Measurements from ENCODE around the gene CEMIP.

Gene CEMIP

DNA sequence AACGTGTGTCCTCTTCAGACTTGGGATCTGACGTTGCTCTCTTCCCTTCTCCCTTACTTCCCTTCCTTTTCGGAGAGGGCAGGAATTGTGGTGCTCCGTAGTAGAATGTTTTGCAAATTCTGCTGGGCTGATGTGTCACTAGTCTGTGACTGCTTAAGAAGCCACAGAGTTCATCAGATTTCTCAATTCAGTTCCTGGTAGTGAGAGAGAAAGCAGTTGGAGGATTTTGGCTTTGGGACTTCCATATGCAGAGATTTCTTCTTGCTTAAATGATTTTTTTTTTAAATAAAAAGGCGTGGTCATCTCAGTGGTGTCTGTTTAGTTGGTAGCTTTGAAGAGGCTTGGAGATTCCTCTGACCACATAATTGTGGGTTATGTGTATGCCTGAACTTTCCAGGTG lies 10.1 kb downstream of the CEMIP start:
- DNase-seq = no peak

DNA sequence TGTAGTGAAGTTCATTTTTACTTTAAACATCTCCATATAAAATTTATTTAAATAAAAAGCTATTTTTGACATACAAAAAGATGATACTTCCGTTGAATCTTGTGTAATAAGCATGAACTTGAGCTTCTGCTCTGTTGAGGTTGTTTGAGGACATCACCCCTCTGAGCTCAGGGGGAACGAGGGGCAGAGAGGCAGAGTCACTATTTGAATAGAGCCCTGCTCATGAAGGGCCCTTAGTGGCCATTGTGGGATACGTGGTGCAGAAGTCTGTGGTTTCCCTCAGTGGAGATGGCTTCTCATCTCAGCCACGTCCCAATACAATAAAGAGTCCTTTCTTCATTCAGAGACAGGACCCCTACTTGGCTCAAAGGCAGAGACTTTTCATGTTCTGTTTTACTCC lies 10.6 kb downstream of the CEMIP start:
- no peak for DNase-seq

DNA sequence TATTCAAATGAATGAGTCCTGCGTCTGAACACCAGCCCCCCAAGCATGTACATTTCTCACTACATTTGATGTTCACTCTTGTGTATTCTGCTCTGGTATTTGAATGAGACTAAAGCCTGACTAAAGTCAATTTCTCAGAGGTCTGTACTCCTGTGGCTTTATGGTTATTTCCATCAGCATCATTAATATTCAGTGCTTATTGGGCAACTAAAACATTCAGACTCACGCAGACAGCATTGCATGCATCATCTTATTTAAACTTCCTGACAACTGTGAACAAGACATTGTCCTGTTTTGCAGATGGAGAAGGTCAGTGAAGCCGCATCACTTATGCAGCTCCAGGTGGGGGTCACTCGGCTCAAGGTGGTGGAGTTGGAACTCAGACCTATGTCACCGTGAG lies 11.1 kb downstream of the CEMIP start:
- no peak for DNase-seq

DNA sequence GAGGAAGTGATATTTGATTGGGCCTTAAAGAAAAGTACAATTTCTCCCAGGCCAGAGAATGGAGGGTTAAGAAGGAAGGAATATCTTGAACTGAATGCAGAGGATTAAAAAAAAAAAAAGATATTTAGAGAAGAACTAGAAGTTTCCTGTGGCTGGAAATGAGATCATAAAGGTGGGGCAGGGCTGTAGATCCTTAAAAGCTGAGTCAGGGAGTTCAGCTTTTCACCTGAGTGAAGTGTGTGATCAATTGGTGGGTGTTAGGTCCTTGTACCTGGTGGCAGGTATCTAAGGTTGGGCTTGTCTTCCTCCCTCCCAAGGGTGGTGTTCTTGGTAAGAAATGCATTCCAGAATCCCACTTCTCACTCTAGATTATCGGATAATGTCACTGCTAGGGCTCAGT lies 11.8 kb downstream of the CEMIP start:
- no peak for DNase-seq

DNA sequence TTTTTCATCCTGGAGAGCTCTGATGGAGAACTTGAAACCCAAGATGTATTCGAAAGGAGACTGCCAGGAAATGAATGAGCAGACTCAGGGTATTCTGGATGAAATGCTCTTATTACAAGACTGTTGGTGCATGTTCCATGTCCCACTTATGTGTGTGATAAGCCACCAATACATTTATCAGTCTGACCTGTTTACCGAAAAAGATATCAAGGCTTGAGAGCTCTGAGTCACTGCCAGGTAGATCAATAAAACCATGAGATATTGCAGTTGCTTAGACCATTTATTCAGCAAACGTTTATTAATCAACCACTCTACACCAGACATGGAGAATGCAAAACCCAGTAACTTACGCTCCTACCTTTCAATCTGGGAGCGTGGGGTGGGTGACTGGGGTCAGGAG lies 17.2 kb downstream of the CEMIP start:
- no peak for DNase-seq

DNA sequence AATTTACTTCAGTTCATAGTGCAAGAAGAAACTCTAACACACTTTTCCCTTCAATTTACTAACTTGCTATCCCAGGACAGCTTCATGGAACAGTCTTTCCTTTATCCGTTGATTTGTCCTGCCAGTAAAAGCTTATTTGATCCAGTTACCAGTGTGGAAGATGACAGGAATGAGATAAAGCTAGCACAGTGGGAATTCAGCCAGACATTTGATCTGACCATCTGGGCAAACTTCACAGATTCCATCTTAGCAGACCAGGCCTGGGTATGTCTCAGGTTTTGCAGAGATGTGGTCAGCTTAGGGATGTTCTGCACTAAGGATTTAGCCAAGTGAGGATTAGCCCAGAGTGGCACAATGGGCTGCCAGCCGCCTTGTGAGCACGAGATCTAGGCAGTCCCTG lies 19.7 kb downstream of the CEMIP start:
- DNase-seq = no peak

DNA sequence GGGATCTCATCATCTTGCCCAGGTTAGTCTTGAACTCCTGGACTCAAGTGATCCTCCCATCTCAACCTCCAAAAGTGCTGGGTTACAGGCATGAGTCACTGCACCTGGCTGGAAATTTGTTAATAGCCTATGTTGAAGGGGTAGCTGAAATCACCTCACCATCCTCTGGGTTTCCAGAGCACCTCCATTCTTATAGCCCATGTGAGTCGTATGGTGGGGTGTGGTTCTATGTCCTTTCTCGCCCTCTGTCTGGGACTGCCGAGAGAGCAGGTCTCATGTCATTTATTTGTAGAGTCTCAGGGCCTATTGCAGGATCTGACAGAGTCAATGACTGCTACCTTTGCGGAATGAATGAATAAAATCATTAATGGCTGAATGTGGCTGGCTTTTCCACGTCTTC lies 20.9 kb downstream of the CEMIP start:
- no peak for DNase-seq

DNA sequence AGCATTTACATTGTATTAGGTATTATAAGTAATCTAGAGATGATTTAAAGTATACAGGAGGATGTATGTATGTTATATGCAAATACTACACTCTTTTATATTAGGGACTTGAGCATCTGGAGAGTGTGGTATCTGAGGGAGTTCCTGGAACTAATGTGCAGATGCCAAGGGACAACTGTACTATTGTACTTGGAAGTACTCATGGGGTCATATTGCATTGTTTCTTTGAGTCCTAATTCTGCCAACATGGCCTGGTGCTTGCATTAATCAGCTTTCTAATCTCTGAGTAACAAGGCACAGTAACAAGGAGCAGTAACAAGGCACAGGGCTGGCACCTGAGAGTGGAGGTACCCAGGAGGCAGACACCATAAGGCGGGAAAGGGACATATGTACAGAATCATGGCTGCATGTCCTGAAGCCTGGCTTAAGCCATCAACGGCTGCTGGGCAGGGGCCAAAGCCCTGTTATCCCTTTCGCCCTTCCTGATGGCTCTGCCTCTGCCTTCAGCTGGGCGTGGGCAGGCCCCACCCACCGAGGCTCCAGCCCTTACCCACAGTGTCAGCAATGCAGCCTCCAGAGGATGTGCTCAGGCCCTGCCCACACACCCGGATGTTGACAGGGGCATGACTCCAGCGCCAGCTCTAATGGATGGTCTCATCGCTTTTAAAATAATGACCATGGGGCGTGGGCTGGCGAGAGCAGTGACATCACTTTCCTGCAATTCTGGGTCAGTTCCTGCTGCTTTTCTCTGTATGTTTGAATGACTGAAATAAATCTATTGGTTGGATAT lies 22.9 kb downstream of the CEMIP start:
- no peak for DNase-seq

DNA sequence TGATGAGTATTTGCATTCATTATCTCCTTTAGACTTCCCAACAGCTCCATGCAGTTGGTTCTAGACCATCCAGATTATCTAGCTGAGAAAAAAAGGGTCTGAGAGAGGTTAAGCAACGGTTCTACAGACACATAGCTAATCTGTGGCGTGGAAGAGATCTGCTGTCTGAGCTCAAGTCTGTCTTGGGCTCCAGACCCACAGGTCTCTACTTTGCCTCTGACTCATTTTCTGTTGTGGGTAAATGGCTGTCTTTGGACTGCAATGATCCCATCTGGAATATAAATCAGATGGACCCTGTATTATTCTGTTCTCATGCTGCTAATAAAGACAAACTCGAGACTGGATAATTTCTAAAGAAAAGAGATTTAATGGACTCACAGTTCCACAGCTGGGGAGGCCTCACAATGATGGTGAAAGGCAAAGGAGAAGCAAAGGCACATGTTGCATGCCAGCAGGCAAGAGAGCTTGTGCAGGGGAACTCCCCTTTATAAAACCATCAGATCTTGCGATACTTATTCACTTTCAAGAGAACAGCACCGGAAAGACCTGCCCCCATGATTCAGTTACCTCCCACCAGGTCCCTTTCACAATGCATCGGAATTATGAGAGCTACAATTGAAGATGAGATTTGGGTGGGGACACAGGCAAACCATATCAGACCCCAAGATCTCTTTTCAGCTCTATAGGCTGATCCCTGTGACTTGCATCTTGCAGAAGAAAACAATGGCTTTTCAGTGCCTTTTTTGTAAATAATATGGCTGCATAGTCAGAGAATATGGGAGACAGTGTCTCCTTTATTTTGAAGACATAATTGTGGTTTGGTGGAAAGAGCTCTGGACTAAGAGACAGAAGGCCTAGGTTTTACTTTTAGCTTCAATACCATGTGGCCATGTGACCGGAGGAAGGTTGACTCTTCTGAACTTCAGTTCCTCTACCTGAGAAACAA lies 24.7 kb downstream of the CEMIP start:
- peak; percentile 54 for DNase-seq

DNA sequence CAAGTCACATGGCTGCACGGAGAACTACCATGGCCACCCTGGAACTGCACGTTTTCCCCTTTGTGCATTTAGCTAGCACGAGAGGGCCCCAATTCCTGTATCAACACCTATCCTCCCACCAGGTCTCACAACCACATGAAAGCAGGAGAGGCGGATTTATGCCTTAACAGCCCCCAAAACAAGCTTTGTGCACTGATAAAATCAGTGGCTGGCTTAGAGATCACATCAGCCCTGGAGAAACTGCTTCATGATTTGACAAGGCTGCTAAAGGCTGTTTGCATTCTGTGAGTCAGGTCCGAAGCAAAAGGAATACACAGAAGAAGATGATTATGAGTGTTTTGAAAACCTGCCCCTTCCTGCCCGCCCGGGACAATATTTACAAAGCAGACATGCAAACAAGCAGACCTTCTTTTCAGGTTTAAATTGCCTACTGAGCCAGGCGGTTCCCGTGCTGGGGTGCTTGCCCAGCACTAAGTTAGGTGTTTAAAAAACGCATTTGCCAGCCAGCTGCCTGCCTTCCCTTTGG lies 25.9 kb downstream of the CEMIP start:
- DNase-seq = peak; percentile 54

DNA sequence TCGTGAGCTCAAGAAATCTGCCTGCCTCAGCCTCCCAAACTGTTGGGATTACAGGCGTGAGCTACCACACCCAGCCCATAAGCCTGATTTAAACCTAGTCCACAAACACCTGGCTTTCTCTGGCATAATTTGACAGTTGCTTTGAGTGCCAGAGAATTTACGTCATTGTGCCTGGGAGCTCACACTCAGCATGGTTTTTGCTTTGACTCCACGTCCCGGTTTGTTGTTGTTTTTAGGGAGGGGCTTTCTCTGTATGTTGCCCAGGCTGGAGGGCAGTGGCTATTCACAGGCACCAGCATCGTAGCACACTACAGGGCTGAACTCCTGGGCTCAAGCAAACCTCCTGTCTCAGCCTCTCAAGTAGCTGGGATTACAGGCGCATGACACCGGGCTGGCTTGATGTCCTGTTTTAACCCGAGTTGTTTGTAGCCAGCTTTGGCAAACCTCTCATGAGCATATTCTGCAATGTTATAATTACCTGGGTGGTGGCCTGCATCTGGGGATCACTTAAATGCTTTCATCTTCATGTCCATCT lies 32.7 kb downstream of the CEMIP start:
- no peak for DNase-seq

DNA sequence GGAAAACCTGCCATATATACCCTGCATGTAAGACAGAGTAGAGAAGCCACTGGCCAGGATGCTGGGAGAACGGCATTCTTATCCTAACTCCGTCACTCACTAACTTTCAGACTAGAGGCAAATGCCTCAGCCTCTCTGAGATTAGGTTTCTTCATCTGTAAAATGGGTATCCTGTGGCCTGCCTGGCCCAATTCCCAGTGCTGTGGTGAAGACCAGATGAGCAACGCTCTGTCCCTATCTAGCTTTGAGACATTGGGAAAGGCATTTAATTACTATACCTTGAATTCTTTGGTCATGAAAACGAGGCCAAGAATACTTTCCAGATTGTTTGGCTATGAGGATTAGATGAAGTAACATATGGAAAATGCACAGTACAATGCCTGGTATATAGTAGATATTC lies 35.9 kb downstream of the CEMIP start:
- DNase-seq = no peak

DNA sequence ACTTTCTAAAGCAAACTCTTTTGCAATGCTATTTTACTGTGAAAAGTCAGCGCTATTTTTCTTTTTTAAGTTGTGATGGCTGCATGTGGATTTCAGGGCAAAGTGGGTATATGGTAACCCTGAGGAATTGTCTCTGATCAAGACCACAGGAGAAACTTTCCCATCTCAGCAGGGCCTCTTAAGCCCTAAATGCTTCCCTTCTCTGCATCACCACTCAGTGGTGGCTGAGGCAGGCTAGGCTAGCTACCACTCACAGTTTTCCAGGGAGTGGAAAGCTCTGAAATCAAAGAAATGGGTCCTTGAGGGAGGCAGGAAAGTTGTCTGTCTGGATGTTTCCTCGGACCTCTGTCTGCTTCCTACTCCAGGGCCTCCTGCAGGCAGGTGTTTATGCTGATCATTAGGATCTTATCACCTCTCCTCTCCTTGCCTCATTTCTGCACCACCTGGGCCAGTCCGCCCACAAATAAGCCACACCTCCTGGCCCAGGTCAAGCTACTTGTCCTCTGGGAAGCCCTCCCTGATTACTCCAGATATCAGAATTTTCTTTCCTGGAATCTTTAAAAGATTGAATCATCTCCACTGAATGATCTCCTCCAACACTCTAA lies 37.0 kb downstream of the CEMIP start:
- DNase-seq = no peak

DNA sequence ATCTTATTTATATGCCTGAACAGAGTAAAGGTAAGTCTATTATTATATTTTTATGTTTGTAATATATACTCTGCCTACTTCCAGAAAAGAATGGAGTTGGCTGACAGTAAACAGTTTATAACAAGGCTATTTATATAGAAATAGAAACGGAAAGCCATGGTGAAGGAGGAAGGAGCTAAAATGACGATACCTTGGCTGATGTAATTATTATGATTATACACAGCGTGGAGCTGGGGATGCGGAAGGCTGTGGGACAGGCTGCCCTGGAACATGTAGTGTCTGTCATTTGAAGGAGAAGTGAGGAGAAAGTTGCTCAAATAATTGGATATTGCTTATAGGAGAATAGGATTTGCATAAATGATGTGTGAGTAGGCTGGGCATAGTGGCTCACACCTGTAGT lies 37.8 kb downstream of the CEMIP start:
- DNase-seq = no peak

DNA sequence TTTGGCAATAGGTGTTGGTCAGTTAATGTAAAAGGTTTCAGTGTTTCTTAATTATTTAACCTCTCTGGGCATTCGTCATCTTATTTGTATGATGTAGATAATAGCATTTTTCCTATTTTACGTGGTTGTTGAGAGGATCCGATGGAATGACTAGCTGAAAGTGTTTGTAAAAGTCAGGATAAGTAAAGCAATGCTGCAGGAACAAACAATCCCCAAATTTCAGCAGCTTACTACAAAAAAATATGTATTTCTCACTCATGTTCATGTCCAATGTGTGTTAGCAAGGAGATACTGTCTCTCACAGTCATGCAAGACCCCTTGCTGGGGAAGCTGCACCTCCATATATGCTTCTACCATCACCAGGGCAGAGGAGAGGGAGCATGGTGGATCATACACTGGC lies 38.7 kb downstream of the CEMIP start:
- no peak for DNase-seq

DNA sequence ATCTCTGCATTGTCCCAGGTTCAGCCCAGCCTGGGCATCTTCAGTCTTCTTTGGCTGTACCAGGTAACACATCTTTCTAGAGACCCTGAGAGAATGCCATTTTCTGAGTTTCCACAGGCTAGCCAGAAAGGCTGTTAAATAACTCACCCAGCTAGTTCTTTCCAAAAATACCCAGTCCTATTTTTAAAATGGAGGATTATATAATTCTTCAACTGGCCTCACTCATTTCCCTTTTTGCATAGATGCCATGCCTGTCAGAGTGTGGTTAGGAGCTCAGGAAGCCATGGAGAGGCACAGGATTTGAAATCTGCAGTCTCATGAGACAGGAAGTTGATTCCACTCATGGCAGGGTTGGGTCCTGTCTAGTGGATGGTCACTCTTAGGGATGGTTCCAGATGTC lies 39.8 kb downstream of the CEMIP start:
- DNase-seq = no peak

DNA sequence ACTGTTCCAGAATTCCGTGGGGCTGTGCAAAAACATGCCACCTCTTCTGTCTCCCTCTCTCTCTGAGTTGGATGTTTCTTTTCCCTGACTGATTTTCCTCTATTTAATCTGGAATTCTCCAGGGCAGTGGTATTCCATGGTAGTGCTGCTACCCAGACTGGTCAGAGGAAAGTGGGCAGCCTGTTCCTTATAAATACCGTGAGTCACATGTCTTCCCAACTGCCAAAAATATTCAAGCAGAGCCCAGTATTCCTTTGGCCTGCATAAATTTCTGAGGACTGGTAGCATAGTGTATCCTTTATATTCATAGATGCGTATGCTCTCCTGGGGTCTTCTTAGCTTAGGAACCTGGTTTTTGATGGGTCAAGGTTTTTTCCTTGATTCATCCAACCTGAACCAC lies 40.9 kb downstream of the CEMIP start:
- DNase-seq = no peak

DNA sequence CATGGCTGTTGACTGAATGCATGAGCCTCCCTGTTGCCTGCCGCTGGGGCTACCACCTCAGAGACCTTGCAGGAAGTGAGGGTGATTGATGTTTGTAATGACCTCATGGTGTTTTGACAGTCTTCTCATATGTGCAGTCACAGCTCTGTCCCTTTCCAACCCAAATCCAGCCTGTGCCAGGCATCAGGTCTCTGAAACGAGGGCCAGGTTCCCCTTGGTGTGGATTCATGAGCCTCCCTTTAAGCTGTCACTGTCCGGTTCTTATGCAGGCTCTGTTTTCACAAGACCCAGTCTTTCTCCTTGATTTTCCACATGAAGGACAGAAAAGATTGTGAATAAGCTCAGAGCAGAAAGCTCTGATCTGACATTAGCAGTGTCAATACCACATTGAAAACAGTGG lies 43.1 kb downstream of the CEMIP start:
- no peak for DNase-seq

DNA sequence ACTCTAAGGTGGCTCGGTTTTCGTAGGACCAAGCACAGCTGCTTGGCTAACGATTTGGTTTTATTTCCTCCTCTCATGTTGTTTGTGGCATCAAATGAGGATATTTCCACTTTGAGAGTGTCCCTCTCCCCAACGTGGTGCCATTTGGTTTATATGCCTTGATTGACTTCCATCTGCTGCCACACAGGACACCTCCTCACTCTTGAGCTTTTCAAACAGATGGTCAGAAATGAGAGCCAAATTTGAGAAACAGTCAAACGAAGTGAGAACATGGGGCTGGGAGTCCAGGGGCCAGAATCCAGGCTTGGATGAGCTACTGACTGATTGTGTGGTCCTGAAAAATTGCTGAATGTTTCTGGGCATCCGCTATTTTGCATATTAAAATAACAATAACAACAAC lies 43.5 kb downstream of the CEMIP start:
- no peak for DNase-seq

DNA sequence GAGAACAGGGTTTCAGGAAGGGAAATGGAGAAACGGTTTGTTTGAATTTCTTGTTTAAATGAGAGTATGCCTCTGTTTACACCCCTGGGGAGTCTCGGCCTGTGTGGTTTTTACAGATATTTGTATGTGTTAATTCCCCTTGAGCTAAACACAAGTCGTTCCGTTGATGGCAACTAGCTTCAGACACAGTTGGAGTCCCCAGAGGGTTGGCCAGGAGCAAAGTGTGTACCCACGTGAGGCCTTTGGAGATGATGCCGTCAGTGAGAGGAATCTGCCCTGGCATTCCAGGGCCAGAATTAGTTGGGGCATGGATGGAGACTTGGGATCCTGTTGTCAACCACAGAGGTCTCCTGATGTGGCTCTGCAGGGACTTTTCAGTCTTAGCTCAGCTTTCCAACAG lies 44.0 kb downstream of the CEMIP start:
- DNase-seq = no peak

DNA sequence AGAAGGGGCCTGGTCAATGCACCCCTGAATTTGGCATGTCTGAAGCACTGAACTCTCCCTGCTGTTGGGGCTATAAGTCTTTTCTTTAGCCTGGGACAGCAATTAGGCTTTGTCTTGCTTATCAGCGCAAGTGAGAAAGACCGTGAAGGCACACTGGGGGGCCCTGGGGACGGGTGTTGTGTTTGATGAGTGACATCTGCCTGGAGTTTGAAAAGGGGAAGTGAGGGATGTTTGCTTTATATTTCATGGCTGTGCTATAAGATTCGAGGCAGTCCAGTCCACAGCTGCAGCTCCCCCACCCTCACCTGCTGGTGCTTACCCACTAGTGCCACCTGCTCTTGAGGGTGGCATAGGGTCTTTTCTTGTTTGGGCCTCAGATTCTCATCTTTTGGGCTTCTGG lies 44.8 kb downstream of the CEMIP start:
- DNase-seq = no peak

DNA sequence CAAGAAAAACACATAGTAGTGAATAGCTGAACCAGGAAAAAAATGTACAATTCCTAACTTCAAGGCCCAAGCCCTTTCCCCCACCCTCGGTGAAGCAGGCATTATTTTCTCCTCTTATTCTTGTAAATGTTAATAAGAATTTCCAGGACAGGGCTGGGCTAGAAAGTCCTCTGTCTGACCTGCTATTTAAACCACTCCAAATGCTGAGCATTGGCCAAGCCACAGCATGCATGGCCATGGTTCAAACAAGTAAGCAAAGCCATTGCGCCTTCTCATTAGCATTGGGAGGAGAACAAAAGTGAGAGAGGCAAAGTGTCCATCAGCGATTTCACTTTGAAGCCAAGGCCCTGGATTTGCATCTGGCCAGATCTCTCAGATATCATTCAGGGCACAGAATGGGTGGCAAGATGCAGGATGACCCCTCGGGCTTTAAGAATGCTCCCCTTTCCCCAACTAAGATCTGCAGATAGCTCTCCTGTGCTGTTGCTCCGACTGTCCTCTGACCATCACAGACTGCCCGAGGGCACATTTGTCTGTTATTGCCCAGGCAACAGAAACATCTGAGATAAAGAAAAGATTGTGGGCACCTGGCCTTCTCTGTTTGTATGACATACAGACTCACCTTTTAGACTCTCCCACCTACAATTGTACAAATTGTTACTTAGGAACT lies 46.3 kb downstream of the CEMIP start:
- DNase-seq = no peak

DNA sequence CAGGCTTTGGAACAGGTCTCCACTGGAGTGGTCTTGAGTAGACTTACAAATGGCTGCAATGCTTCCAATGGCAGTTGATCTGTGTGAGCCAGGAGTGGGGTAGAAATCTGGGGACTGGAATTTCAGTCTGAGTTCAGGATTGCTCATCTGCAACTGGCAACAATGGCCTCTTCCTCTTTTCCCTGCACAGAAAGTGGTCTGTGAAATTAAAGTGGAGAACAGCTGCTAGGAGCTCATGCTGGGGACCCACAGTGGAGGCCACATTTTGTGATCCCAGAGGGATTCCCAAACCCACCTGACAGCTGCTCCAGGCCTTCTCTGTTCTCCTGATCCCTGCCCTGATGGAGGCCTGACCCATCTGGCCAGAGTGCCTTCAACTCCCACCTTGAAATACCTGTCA lies 49.6 kb downstream of the CEMIP start:
- DNase-seq = no peak

Measured in activated CD4-positive, alpha-beta T cell treated with anti-CD3 and anti-CD28 coated beads, Interleukin-2, Interleukin-6, amounts not matched to agents 100 ng/mL and 50 ng/mL, durations not matched to agents 16 hours and 8 hours (primary cell).